H4 (cell line): ENCODE data around the gene MARVELD1. TPM values are rescaled to one million over a fixed set of nuclear protein-coding genes. Genes with fewer than 3 reads are reported as not detected.

ENCODE experiments used
- DNase-seq: peaks from one replicate; pipeline ENCODE4 v3.0.0-alpha.2; 2015; ENCODE audit warnings: low spot score
- total RNA-seq: library from RNA; depleted of rRNA; stranded (reverse); fragments of >200 nt; shearing (Covaris generic); gene quantifications from 2 replicates; pipeline ENCODE4 v1.2.3, GENCODE V29; 2014; rRNA removed

Gene MARVELD1
- total RNA-seq, 1 experiment from 2014 or later: 46.1 TPM

DNA sequence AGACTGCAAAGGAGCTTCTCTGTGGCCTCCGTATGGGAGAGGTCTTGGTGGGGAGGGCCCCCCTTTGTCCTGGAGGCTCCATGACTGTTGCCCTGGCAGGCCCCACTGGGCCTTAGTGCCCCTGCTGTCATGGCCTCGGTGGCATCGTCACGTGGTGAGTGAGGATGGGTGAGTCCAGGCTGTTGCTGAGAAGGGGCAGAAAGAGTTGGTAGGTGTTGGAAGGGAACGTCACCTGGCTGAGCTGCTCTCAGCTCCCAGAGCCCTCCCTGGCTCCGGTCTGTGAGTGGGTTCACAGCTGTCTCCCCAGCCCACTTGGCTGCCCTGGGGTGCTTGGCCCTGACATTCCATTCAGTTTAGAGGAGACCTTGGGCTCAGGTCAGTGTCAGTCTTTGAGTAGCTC, 42.2 kb downstream of the MARVELD1 start:
- no peak for DNase-seq

DNA sequence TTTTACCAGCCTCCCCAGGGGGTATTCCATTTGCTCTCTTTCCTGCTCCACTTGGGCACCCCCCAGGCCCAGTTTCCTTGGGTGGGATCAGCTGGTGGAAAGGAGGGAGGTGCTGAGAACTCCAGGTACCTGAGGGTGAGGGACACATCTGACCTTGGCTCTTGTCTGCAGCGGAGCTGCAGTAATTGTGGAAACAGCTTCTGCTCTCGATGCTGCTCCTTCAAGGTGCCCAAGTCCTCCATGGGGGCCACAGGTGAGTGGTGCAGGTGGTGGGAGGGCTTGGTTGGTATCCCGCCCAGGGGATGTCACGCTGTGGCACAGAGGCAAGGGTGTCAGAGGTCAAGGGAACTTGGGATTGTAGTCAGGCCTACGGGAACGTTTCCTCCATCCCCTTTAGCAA, 43.9 kb downstream of the MARVELD1 start:
- no peak for DNase-seq

DNA sequence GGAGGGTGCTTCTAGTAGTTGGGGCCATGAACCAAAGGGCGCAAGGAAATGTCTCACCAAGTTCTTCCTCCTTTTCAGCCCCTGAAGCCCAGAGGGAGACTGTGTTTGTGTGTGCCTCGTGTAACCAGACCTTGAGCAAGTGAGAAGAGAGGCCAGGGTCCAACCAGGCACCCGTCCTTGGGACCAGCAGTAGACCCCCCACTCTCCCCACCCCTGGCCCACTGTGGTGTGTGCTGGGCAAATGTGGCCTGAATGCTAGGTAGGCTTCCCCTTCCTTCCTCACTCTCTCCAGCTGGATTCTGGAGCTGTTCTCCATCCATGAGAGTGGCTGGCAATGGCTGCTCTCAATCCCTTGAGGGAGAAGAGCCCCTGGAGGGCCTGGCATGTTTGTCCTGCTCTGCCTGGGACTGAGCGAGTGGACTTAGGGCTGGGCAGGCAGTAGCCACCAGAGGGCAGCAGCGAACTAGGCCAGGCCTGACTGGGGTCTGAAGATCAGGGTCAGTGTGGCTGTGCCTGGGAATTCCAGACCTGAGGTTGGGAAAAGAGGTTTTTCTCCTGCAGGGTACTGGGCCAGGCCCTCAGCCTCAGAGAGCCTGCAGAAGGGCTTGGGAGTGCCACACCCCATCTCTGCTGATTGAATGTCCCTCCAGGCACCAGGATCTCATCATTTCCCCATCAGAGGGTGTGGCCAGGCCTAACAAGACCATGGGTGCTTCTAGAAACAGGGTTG, 45.8 kb downstream of the MARVELD1 start:
- DNase-seq: peak; percentile 60

GRCh38 chr10:97759946-97760345, 46.4 kb downstream of the MARVELD1 start:
- no peak for DNase-seq

DNA sequence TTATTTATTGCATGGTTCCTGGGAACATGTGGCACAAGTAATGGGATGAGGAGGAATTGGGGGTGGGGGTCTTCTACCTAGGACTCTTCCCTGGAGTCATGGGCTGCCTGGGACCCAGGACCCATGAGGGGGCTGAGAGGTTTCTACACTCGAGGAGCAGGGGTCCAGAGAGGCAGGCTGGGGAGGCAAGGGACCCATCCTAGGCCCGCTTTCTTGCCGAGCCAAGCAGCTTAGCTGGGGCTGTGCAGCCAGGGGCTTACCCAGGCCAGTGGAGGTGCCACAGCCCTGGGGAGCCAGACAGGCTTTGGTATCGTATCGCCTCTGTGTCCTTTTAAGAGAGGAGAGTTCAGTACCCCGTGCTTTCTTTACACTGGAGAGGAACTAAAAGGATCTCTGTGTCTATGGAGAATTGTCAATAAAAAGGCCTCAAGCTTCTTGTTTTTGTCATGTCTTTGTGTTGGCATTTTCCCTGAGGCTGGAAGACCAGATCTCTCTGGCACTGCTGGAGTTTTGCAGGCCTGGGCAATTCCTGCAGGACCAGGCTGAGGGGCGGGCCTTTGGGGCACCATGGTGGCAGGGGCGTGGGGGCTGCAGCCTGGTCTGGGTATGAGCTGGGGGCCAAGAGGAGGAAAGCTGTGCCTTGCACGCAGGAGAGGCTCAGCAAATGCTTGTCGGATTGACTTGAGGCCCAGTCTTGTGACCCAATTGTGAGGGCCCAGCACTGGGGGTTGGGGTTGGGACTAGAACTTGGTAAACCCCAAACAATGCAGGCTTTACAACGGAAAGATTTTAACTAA, 47.1 kb downstream of the MARVELD1 start:
- no peak for DNase-seq

- DNase-seq: no peak
Observed at GRCh38 chr10:97761331-97761865, 47.9 kb downstream of the MARVELD1 start.

GRCh38 chr10:97762056-97762455, 48.5 kb downstream of the MARVELD1 start:
- no peak for DNase-seq

- DNase-seq: no peak
Observed at GRCh38 chr10:97762816-97763215, 49.3 kb downstream of the MARVELD1 start.

GRCh38 chr10:97763411-97763810, 49.9 kb downstream of the MARVELD1 start:
- no peak for DNase-seq

DNA sequence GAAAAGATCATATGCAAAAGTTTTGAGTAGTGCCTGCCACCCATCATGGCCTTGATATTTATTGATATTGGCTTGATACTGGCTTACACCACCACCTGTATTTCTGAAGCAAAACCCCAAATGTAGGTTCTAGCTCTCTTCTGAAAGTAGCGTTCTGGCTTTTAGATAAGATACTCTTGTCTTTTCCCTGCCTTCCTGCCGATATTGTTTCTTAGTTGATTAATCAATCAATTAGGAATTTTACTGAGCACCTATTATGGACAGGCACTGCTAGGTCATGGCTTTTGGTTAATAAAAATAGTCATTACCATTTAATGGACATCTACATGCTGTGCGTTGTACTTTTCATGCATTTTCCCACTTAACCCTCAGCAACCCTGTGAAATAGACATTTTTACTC, 50.4 kb downstream of the MARVELD1 start:
- no peak for DNase-seq

DNA sequence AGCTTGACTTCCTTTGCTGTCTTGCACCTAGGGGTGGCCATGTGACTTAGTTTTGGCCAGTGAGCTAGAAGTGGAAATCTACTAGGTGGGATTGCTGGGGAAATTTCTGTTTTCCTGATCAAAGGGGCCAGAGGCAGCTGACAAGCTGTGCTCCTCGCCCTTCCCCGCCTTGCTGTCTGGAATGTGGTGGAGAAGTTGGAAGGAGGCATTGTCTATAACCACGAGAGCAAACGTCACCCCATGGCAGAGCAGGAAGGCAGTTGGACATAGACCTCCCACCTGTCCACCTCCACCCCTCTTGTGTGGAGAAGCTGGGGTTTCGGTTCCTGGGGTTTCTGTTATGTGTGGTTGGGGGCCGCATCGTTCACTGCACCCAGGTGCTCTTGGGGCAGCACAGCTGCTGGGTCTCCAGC, 51.0 kb downstream of the MARVELD1 start:
- no peak for DNase-seq

GRCh38 chr10:97765201-97765600, 51.7 kb downstream of the MARVELD1 start:
- DNase-seq: no peak

GRCh38 chr10:97766106-97766810, 52.7 kb downstream of the MARVELD1 start:
- no peak for DNase-seq

DNA sequence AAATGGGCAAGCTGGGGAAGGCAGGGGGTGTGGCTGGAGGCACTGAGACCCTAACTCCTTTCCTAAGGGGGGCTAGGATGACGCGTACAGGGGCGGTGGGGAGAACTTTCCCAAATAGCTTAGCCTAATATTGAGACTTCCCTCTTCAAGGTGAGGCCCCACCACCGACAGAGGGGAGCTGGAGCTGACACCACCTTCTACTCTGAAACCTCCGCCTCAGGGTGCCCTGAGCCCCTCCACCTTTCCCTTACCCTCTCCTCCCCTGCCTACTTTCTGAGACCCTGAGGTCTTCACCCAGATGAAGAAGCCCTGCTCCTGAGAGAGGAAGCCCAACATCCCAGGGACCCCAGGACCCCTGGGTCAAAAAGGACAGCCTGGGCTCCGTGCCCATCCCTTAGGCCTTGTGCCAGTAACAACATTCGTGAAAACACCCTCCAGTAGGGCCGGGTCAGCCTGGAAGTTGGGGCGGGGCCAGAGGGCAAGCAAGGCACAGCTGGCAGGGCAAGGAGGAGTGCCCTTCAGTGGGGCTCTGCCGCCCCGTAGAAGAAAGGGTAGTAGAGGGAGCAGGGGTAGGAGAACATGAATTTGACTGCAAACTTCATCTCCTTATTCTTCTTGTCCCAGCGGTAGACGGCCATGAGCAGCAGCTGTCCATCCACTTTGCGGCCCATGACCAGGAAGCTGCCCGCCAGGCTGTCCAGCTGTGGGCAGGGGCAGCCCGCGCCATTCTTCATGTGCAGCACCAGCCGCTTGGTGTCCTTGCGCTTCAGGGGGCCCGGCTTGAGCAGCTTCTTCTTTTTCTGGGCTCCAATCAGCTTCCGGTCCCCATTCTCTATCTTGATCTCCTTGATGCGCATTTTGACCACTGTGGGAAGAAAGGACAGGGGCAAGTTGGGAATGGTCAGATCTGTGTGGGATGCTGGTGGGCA, 53.7 kb downstream of the MARVELD1 start:
- DNase-seq: no peak

Other genes starting within 250 kb of the MARVELD1 start
- 94.0 and 107 TPM in 2 replicates for gene MMS19, start 215.3 kb upstream of the MARVELD1 start, total RNA-seq
- 9.6 and 10.6 TPM in 2 replicates for gene UBTD1, start 214.8 kb upstream of the MARVELD1 start, total RNA-seq
- 0.15 TPM in 1 of 2 replicates, not detected in the other for gene ANKRD2, start 141.0 kb upstream of the MARVELD1 start, total RNA-seq
- 0.97 and 1.3 TPM in 2 replicates for gene HOGA1, start 129.3 kb upstream of the MARVELD1 start, total RNA-seq
- not detected in 2 replicates for gene C10orf62, start 124.0 kb upstream of the MARVELD1 start, total RNA-seq
- gene MORN4, start 80.2 kb upstream of the MARVELD1 start, total RNA-seq: 4.2 and 5.6 TPM in 2 replicates
- 10.8 and 10.9 TPM in 2 replicates for gene PI4K2A, start 73.1 kb upstream of the MARVELD1 start, total RNA-seq
- 26.8 and 32.1 TPM in 2 replicates for gene AVPI1, start 26.5 kb upstream of the MARVELD1 start, total RNA-seq
- 10.2 and 13.1 TPM in 2 replicates for gene ZFYVE27, start 23.4 kb downstream of the MARVELD1 start, total RNA-seq
- gene SFRP5, start 58.3 kb downstream of the MARVELD1 start, total RNA-seq: not detected in 2 replicates
- gene GOLGA7B, start 136.1 kb downstream of the MARVELD1 start, total RNA-seq: 0.04 and 0.08 TPM in 2 replicates